ENCODE results near the gene ZFYVE27.
A peak's percentile ranks its signal among the peaks of the same experiment; 100 is the strongest.

ZFYVE27 gene

DNA sequence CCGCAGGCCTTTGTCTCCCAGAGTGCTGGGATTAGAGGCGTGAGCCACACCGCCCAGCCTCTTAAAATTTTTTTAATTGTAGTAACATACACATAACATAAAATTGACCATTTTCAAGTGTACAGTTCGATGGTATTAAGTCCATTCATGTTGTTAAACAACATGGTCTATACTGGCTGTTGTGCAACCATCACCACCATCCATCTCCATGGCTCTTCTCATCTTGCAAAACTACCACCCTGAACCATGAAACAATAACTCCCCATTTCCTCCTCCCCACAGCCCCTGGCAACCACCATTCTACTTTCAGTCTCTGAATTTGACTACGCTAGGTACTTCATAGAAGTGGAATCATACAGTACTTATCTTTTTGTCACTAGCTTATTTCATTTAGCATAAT lies 7.9 kb upstream of the ZFYVE27 start:
- TF ChIP-seq, protein P1, sequence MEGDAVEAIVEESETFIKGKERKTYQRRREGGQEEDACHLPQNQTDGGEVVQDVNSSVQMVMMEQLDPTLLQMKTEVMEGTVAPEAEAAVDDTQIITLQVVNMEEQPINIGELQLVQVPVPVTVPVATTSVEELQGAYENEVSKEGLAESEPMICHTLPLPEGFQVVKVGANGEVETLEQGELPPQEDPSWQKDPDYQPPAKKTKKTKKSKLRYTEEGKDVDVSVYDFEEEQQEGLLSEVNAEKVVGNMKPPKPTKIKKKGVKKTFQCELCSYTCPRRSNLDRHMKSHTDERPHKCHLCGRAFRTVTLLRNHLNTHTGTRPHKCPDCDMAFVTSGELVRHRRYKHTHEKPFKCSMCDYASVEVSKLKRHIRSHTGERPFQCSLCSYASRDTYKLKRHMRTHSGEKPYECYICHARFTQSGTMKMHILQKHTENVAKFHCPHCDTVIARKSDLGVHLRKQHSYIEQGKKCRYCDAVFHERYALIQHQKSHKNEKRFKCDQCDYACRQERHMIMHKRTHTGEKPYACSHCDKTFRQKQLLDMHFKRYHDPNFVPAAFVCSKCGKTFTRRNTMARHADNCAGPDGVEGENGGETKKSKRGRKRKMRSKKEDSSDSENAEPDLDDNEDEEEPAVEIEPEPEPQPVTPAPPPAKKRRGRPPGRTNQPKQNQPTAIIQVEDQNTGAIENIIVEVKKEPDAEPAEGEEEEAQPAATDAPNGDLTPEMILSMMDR (IDR thresholded peaks at IDR 0.05; ENCODE audit: low read length): no peak
- no peak for TF ChIP-seq EZH2 (optimal IDR thresholded peaks at IDR 0.05; ENCODE audit: low read depth, low read length)
- TF ChIP-seq EZH2phosphoT487 (IDR thresholded peaks at IDR 0.05; ENCODE audit: low read length): no peak
- H3K9me3 ChIP-seq (replicated peaks; ENCODE audit: insufficient read depth, low read length): no peaks in the 10 kb centered on the region
- H4K20me1 ChIP-seq (ENCODE audit: insufficient read depth, low read length): no peaks in the 10 kb centered on the region
- no peak overlapping the region for H3K4me2 ChIP-seq (ENCODE audit: low read depth, low read length)
- no peaks in the 10 kb centered on the region for H3K9me2 ChIP-seq (replicated peaks; ENCODE audit: insufficient read depth, low read length)
- no peak overlapping the region for H3K4me3 ChIP-seq (ENCODE audit: low read length)
- H3F3A ChIP-seq (ENCODE audit: insufficient read depth, low read length): no peaks in the 10 kb centered on the region
- no peak overlapping the region for H2AFZ ChIP-seq (ENCODE audit: low read length)
- H3K4me1 ChIP-seq (ENCODE audit: low read length): no peaks in the 10 kb centered on the region
- H3K36me3 ChIP-seq (replicated peaks; ENCODE audit: insufficient read depth, low read length): no peaks in the 10 kb centered on the region
- DNase-seq: no peak
- no peaks in the 10 kb centered on the region; the same call in 1 of the 2 replicates for H3K27me3 ChIP-seq (replicated peaks; ENCODE audit: insufficient read depth, low read length)
- H3K79me2 ChIP-seq (ENCODE audit: low read length): no peaks in the 10 kb centered on the region
- H3K9ac ChIP-seq (ENCODE audit: low read length): no peak overlapping the region
- H3K27ac ChIP-seq (ENCODE audit: low read length): no peak overlapping the region

DNA sequence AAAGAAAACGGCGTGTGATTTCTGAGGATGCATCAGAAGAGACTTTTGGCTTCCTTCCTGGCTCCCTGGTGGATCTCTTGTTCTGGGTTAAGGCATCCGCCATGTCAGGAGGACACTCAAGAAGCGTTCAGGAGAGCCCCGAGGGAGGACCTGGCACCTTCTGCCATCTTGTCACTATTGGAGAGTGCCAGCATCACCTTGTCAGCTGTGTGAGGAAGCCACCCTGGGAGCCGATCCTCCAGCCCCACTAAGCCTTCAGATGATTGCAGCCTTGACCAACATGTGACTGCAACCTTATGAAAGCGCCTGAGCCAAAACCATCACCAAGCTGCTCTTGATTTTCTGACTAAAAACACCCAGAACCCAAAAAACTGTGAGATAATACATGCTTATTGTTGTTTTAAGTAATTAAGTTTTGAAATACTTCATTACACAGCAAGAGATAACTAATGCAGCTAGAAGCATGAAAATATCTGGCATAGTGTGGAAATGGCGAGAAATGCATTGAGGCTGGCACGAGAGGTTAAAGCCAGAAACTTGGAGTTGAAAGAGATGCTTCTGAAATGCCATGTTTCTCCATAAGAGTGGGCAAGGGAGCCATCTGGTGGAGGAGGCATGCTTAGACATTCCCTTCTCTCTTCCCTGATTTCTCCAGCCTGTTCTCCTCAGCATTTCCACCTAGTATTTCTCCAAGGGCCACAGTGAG lies 5.4 kb upstream of the ZFYVE27 start:
- H2AFZ ChIP-seq (ENCODE audit: low read length): no peak overlapping the region
- peak; percentile 51 for DNase-seq
- no peaks in the 10 kb centered on the region for H3K9me2 ChIP-seq (replicated peaks; ENCODE audit: insufficient read depth, low read length)
- no peak overlapping the region for H3K27ac ChIP-seq (ENCODE audit: low read length)
- TF ChIP-seq, protein P1 (IDR thresholded peaks at IDR 0.05; ENCODE audit: low read length): peak; percentile 80
- no peak for TF ChIP-seq EZH2phosphoT487 (IDR thresholded peaks at IDR 0.05; ENCODE audit: low read length)
- H3K36me3 ChIP-seq (replicated peaks; ENCODE audit: insufficient read depth, low read length): no peaks in the 10 kb centered on the region
- H3K9me3 ChIP-seq (replicated peaks; ENCODE audit: insufficient read depth, low read length): no peaks in the 10 kb centered on the region
- H3K4me3 ChIP-seq (ENCODE audit: low read length): no peak overlapping the region
- no peak overlapping the region for H3K9ac ChIP-seq (ENCODE audit: low read length)
- H4K20me1 ChIP-seq (ENCODE audit: insufficient read depth, low read length): no peaks in the 10 kb centered on the region
- H3K27me3 ChIP-seq (replicated peaks; ENCODE audit: insufficient read depth, low read length): no peaks in the 10 kb centered on the region; the same call in 1 of the 2 replicates
- no peak overlapping the region for H3K4me2 ChIP-seq (ENCODE audit: low read depth, low read length)
- no peaks in the 10 kb centered on the region for H3K79me2 ChIP-seq (ENCODE audit: low read length)
- H3K4me1 ChIP-seq (ENCODE audit: low read length): peaks cover 2% of the 10 kb centered on the region
- no peaks in the 10 kb centered on the region for H3F3A ChIP-seq (ENCODE audit: insufficient read depth, low read length)

DNA sequence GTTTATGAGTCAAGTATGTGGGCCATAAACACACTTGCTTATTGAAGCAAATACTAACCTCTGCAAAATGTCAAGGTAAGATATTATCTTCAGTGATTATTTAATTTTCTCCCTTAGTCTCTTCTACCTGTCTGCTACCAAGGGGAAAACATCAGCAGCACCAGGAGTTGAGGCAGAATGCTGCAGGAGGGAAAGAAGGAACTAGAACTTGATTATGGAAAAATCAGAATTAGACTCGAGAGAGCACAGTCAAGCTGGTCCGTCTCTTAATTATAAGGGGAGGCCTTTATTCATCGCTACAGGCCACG lies 4.9 kb upstream of the ZFYVE27 start:
- Histone ChIP-seq H3K4me1 (ENCODE audit: low read length) (peaks cover 4% of the 10 kb centered on the region), H3K9me3 (replicated peaks; ENCODE audit: insufficient read depth, low read length) (no peaks in the 10 kb centered on the region), H3F3A (ENCODE audit: insufficient read depth, low read length) (no peaks in the 10 kb centered on the region), H3K36me3 (replicated peaks; ENCODE audit: insufficient read depth, low read length) (no peaks in the 10 kb centered on the region), H3K79me2 (ENCODE audit: low read length) (peaks cover under 1% of the 10 kb centered on the region; the same call in 1 of the 2 replicates), H3K9me2 (replicated peaks; ENCODE audit: insufficient read depth, low read length) (no peaks in the 10 kb centered on the region), H3K9ac (ENCODE audit: low read length) (no peak overlapping the region), H3K27me3 (replicated peaks; ENCODE audit: insufficient read depth, low read length) (no peaks in the 10 kb centered on the region; the same call in 1 of the 2 replicates), H3K4me3 (ENCODE audit: low read length) (no peak overlapping the region), H4K20me1 (ENCODE audit: insufficient read depth, low read length) (no peaks in the 10 kb centered on the region), H2AFZ (ENCODE audit: low read length) (no peak overlapping the region), H3K4me2 (ENCODE audit: low read depth, low read length) (no peak overlapping the region), H3K27ac (ENCODE audit: low read length) (no peak overlapping the region)
- no peak for DNase-seq
- TF ChIP-seq, protein P1 (IDR thresholded peaks at IDR 0.05; ENCODE audit: low read length): no peak; the same call in 1 of the 2 replicates
- TF ChIP-seq EZH2 (optimal IDR thresholded peaks at IDR 0.05; ENCODE audit: low read depth, low read length): no peak
- TF ChIP-seq EZH2phosphoT487 (IDR thresholded peaks at IDR 0.05; ENCODE audit: low read length): no peak

Data from MM.1S (cell line).